Adrenal gland (tissue), 12 donors: ENCODE data around the gene COL15A1. TPM values are rescaled to one million over a fixed set of nuclear protein-coding genes. Genes with fewer than 3 reads are reported as not detected.

ENCODE experiments used
- DNase-seq, 7 donors: peaks; one replicate each; pipeline ENCODE4 v3.0.0-alpha.2; 2019 to 2020
- H3K27ac ChIP-seq, 5 donors: fragments of 200-600 bp; sonication (generic) in 4 of 5; 1 replicate in 3 of 5; 2 replicates in 2 of 5; pipeline versions ENCODE4 v1.5.1 to v1.8.0; 2016 to 2020; ENCODE audit warnings: mild to moderate bottlenecking in 1 of 5
- H3K27me3 ChIP-seq: fragments of 200-600 bp; 2 replicates; pipeline ENCODE4 v1.8.0; 2021
- H3K36me3 ChIP-seq, 2 donors: fragments of 200-600 bp; replicated peaks in 1 of 2; 1 replicate in 1 of 2; 2 replicates in 1 of 2; pipeline versions ENCODE4 v1.5.1 to v1.8.0; 2018 to 2022
- H3K4me1 ChIP-seq, 2 donors: fragments of 200-600 bp; replicated peaks in 1 of 2; 1 replicate in 1 of 2; 2 replicates in 1 of 2; pipeline versions ENCODE4 v1.5.1 to v1.8.0; 2018 to 2021
- H3K4me3 ChIP-seq, 4 donors: fragments of 200-600 bp; sonication (generic) in 3 of 4; one replicate each; pipeline ENCODE4 v1.5.1; 2016 to 2018
- H3K9me3 ChIP-seq, 3 donors: fragments of 200-600 bp; sonication (generic) in 1 of 3; replicated peaks in 1 of 3; 1 replicate in 2 of 3; 2 replicates in 1 of 3; pipeline versions ENCODE4 v1.5.1 to v1.8.0; 2016 to 2021
- POLR2A ChIP-seq, 2 donors: fragments of 450-650 bp; IDR thresholded peaks; one replicate each; pipeline ENCODE4 v1.6.1; 2017; ENCODE audit warnings: antibody characterized with exemption in 2 of 2, mild to moderate bottlenecking in 2 of 2, moderate library complexity in 1 of 2
- WGBS, 4 donors: extraction: QIAGEN DNeasy Blood & Tissue Kit in 2 of 4; methylation state at CpG; one replicate each; pipeline versions ENCODE4 v1.1.5 to v1.1.7; 2013 to 2017; 5-methylcytosine and 5-hydroxymethylcytosine counted together
- intact Hi-C, 2 donors: fragments of 100-400 bp; cut with DNase I; formaldehyde crosslinking; loops; one replicate each; pipeline versions ENCODE4 v1.14.1 to v1.15.0; 2022 to 2023
- polyA plus RNA-seq, 3 donors: library from polyadenylated mRNA; stranded (reverse); fragments of 200-250 nt in 2 of 3; fragments of 350-450 nt in 1 of 3; fragmentation: Illumina TruSeq in 1 of 3; extraction: RNeasy Lipid Tissue Mini Kit (QIAGEN cat#74804) in 1 of 3; gene quantifications; one replicate each; pipeline ENCODE4 v1.2.3, GENCODE V29; 2013 to 2014
- total RNA-seq, 9 donors: library from RNA; depleted of rRNA in 4 of 9; stranded (reverse); fragments of >200 nt in 4 of 9; fragments of 120-200 nt in 1 of 9; fragmentation: NEBNext Ultra II Directional in 1 of 9; extraction: Animal tissue kit (Norgen Biotek cat#: 25700) in 1 of 9; gene quantifications; one replicate each; pipeline versions ENCODE4 v1.1.0 to v1.2.4, GENCODE V29; 2013 to 2023
- TF ChIP-seq, protein P1 (sequence below), 6 experiments: fragments of 450-650 bp in 4 of 6; fragments of 200-600 bp in 2 of 6; sonication (generic) in 1 of 6; IDR thresholded peaks; 1 replicate in 5 of 6; 2 replicates in 1 of 6; pipeline versions ENCODE4 v1.5.1 to v1.8.0; 2016 to 2021; ENCODE audit warnings: antibody characterized with exemption in 6 of 6, mild to moderate bottlenecking in 2 of 6, moderate library complexity in 1 of 6
- donor health status: healthy with polysubstance abuse.
- donor health status: Bipolar disorder and iron deficiency.
- donor health status: DM: yes; HTN: yes; CAD: no.
- donor health status: DM: no; HTN: no; CAD: no.
- donor health status: DM: no; HTN: no; CAD: no.
- donor health status: DM: yes; HTN: yes; CAD: no.

The COL15A1 gene
- total and polyA plus RNA-seq, 12 donors = 34.8 to 320 (median 101) TPM

DNA sequence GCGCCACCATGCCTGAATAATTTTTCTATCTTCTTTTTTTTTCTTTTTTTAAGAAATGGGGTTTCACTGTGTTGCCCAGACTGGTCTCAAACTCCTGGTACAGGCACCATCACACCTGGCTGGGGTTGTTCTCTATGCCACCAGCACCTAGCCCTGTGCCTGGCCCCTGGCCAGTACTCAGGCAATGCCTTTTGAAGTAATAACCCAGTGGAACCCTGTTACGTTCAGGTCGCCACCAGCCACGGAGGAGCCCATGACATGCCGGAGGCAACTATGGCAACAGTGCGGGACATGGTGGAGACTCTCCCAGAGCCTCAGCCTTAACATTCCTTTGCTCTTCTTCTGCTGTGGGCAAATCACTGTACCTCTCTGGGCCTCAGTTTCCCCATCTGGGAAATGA lies 14.1 kb downstream of the COL15A1 start:
- no peak for DNase-seq
- Histone ChIP-seq H3K36me3 (no peaks in the 10 kb centered on the region), H3K4me1 (peaks cover 0 to 57% of the 10 kb centered on the region in 2 donors), H3K9me3 (no peaks in the 10 kb centered on the region), H3K4me3 (no peak overlapping the region), H3K27ac (peak overlapping the region in 3 of 5 donors; percentile 38 to 86 (median 73)), H3K27me3 (no peaks in the 10 kb centered on the region)
- TF ChIP-seq, protein P1, sequence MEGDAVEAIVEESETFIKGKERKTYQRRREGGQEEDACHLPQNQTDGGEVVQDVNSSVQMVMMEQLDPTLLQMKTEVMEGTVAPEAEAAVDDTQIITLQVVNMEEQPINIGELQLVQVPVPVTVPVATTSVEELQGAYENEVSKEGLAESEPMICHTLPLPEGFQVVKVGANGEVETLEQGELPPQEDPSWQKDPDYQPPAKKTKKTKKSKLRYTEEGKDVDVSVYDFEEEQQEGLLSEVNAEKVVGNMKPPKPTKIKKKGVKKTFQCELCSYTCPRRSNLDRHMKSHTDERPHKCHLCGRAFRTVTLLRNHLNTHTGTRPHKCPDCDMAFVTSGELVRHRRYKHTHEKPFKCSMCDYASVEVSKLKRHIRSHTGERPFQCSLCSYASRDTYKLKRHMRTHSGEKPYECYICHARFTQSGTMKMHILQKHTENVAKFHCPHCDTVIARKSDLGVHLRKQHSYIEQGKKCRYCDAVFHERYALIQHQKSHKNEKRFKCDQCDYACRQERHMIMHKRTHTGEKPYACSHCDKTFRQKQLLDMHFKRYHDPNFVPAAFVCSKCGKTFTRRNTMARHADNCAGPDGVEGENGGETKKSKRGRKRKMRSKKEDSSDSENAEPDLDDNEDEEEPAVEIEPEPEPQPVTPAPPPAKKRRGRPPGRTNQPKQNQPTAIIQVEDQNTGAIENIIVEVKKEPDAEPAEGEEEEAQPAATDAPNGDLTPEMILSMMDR (IDR thresholded peaks at IDR 0.05) = no peak
- TF ChIP-seq POLR2A (IDR thresholded peaks at IDR 0.05) = no peak
- WGBS, 4 donors = 83 to 94% (median 89%) methylated on average over 6 of the region's 6 CpGs
- intact Hi-C loops = no loop called here

DNA sequence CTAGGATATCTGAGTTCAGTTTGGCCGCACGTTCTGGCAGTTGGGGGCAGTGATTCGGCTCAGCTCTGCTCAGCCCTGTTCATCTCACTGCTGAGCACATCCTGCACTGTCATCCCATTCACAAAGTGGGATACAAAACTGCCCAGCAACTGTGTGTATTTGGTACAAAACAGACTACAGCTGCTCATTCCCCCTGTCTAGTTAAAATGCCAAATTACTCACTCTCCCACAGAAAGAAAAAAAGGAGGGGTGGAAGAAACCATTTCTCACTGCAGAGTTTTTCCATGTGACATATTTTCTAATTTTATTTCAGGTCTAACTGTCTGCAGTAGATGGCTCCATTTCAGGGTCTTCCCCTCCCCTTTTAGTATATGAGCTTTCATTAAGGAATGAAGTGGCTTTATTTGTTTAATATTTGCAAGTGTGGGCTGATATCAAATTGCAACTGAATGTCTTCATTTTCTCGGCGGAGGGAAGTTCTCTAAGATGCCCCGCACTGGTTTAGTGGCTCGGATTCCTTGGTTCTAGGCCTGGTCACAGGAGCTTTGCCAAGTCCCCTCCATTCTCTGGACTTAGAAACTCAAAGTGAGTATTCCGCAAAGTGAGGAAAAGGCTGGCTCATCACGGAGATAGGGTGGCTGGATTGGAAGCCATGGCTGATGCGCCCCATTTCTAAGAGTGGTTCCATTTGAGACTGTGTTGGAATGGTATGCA lies 14.7 kb downstream of the COL15A1 start:
- Histone ChIP-seq H3K4me3 (no peak overlapping the region), H3K36me3 (no peaks in the 10 kb centered on the region), H3K4me1 (peaks cover 0 to 56% of the 10 kb centered on the region in 2 donors), H3K9me3 (no peaks in the 10 kb centered on the region), H3K27ac (peak overlapping the region in 3 of 5 donors; percentile 38 to 86 (median 73)), H3K27me3 (no peaks in the 10 kb centered on the region)
- no peak for TF ChIP-seq POLR2A (IDR thresholded peaks at IDR 0.05)
- TF ChIP-seq, protein P1 (IDR thresholded peaks at IDR 0.05) = no peak
- 52 to 67% (median 62%) methylated on average over 10 of the region's 10 CpGs for WGBS, 4 donors
- peak in 3 of 7 donors; percentile 21 to 46 (median 41) for DNase-seq
- intact Hi-C loops = no loop called here

DNA sequence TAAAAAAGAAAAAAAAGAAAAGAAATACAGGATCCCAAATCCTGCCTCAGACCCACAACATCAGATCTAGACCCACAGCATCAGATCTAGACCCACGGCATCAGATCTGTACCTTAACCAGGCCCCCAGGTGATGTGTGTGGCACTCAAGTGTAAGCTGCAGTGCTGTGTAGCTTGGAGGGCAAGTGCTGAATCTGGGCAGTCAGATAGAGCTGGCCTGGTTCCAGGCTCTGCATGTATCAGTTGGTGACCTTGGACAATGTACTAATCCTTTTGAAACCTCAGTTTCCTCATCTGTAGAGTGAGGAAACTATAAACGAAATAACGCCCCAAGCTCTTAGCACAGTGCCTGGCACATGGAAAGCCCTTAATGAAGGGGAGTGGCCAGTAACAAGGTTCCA lies 16.7 kb downstream of the COL15A1 start:
- TF ChIP-seq, protein P1 (IDR thresholded peaks at IDR 0.05) = no peak
- no peak for TF ChIP-seq POLR2A (IDR thresholded peaks at IDR 0.05)
- DNase-seq = peak in 5 of 7 donors; percentile 56 to 75 (median 70)
- Histone ChIP-seq H3K36me3 (no peaks in the 10 kb centered on the region), H3K4me1 (peaks cover 0 to 43% of the 10 kb centered on the region in 2 donors), H3K27ac (peak overlapping the region in 2 of 5 donors; percentile 60 to 73), H3K27me3 (no peaks in the 10 kb centered on the region), H3K9me3 (no peaks in the 10 kb centered on the region), H3K4me3 (no peak overlapping the region)
- WGBS, 4 donors = 56 to 64% (median 57%) methylated on average over 3 of the region's 3 CpGs
- intact Hi-C loops = loop anchor here in 1 of 2 donors (10.0 kb wide), 1 partner anchor 64 kb away; no protein-coding TSS in a partner anchor

DNA sequence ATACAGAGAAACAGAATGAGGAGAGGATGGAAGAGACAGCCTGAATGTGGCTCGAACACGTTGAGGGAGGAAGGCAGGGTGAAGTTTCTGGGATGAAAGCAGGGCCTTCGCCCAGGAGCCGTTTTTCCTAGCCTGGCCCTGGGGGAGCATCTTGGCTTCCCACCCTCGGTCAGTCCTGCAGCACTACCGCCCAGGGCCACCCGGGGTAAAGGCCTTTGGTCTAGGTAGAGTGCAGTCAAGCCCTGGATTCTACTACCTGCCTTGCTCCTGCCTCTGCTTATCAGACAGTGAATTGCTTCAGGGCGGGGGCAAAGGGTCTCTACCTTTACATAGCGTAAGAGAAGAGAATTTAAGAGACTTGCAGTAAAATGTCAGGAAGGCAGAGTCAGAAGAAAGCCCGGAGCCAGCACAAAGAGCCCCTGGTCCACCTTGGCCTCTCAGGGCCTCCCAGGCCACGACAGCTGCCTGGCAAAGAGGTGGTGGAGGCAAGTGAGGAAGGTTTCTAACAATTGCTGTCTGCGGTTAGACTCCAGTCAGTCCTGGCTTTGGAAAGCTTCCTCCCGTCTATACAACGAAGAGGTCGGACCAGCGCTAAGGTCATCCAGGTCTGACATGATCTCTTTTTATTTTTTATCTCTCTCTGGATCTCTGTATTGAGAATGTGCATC lies 17.9 kb downstream of the COL15A1 start:
- intact Hi-C loops = loop anchor here in 1 of 2 donors (10.0 kb wide), 1 partner anchor 63 kb away; no protein-coding TSS in a partner anchor
- TF ChIP-seq POLR2A (IDR thresholded peaks at IDR 0.05) = no peak
- TF ChIP-seq, protein P1 (IDR thresholded peaks at IDR 0.05) = no peak
- Histone ChIP-seq H3K36me3 (no peaks in the 10 kb centered on the region), H3K4me1 (peaks cover 0 to 43% of the 10 kb centered on the region in 2 donors), H3K4me3 (no peak overlapping the region), H3K27ac (peak overlapping the region in 2 of 5 donors; percentile 60 to 73), H3K27me3 (no peaks in the 10 kb centered on the region), H3K9me3 (no peaks in the 10 kb centered on the region)
- DNase-seq = no peak
- WGBS, 4 donors = 79 to 92% (median 86%) methylated on average over 16 of the region's 16 CpGs
